IPS-NIHi7 (cell line): ENCODE results near the gene FAM110D.
A peak's percentile ranks its signal among the peaks of the same experiment; 100 is the strongest.

Experiments
- DNase-seq: peaks from one replicate; pipeline ENCODE4 v3.0.0; 2012; ENCODE audit warnings: mixed read lengths; ENCODE audit errors: extremely low spot score

FAM110D gene

DNA sequence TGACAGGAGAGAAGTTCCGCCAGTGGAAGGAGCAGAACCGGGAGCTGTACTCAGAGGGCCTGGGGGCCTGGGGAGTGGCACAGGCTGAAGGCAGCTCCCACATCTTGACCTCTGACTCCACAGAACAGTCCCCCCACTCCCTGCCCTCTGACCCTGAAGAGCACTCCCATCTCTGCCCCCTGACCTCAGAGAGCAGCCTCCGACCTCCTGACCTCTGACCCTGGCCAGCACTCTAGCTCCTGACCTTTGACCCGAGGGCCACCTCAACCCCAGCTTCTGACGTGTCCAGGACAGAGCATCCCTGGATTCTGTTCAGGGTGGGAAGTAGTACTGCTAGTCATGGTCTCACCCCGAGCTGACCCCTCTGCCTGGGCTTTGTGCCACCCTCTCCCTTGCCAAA, 30.5 kb downstream of the FAM110D start:
- no peak for DNase-seq

DNA sequence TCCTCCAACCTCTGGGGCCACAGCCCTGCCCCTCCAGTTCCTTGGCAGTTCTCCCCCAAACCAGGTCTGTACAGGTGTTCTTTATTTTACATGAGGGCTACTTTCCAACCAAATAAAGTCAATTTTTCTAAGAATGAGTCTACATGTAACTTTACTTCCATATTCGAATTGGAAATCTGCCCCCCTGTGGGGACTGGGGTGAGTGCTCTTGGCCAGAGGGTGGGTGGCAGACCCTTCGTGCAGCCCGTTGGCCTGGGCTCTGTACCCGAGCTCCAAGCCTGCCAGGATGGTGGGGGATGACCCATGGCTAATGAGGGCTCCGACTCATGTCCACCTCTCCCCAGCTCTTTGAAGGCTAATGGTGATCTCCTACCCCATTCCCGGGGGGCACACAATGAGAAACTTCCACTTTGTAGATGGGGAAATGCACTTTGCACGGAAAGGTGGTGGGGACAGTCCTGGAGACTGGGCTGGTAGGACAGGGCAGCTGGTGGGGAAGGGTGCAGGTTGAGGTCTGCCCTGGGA, 30.9 kb downstream of the FAM110D start:
- no peak for DNase-seq

GRCh38 chr1:26190373-26190987, 31.6 kb downstream of the FAM110D start, which contains the start of gene CATSPER4:
Gene CATSPER4 (plus strand): TSS chr1:26190602. CDS start chr1:26190628, 26 bp downstream.
- peak; percentile 96 for DNase-seq

GRCh38 chr1:26191739-26192138, 32.9 kb downstream of the FAM110D start:
- DNase-seq = no peak

GRCh38 chr1:26195805-26196204, 36.9 kb downstream of the FAM110D start:
- no peak for DNase-seq

GRCh38 chr1:26197301-26197700, 38.4 kb downstream of the FAM110D start:
- DNase-seq = no peak

DNA sequence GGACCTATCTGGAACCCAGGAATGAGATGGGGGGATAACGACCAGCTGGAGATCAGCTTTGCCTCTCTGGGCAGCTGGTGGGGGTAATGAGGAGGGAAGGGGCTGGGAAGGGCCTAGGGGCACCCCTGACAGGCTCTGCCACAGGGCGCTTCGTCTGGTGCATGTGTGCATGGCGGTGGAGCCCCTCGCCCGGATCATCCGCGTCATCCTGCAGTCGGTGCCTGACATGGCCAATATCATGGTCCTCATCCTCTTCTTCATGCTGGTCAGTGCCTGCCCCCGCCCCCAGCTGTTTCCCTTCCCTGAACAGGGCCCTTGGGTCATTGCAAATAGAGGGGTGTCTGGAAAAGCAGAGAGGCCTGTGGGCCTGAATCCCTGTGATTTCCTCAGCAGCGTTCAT, 38.9 kb downstream of the FAM110D start:
- DNase-seq = no peak

- no peak for DNase-seq
These were observed 41.5 kb downstream of the FAM110D start for GRCh38 chr1:26200413-26200812.

DNA sequence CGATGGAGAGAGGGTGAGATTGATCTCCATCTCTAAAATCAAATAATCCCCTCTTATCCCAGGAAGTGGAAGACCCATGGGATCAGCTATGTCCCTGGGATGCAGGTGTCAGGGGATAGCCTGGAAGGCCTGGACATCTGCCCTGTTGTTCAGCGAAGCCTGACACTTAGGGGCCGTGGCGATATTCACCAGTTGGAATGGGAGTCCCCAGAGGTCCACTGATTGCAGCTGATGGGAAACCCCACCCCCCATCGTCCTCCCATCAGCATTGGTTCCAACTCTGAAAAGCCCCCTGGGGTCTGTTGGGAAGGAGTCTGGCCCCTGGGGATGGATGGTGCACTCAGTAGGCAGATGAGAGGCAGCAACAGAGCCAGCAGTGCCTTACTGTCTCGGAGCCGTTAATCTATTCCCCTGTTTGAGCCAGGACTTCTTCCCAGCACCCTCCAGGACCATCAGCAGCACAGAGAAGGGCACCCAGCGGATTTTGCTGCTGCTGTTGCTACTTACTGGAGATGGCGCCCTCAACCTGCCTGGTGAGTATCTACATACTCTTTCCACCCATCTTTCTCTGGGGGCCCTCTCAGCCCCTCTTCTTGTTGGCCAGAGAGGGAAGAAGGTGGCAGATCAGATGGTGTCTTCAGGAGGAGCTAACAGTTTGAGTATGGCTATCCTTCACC, 44.9 kb downstream of the FAM110D start:
- DNase-seq = peak; percentile 38

GRCh38 chr1:26210147-26210870, 51.4 kb downstream of the FAM110D start:
- DNase-seq = no peak

DNA sequence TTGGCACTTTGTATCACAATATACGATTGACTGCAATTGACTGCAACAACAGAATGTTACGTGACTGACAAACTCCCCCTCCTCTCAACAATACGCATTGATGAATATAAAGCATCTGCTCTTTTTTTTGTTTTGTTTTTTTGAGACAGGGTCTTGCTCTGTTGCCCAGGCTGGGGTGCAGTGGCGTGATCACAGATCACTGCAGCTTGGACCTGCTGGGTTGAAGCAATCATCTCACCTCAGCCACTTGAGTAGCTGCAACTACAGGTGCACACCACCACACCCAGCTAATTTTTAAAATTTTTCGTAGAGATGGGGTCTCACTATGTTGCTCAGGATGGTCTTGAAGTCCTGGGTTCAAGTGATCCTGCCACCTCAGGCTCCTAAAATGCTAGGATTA, 53.8 kb downstream of the FAM110D start:
- no peak for DNase-seq

- no peak for DNase-seq
These were observed 54.5 kb downstream of the FAM110D start for GRCh38 chr1:26213335-26213905.
